CD4-positive, alpha-beta T cell treated with Interleukin-6 for 4 hours (primary cell): ENCODE measurements around the gene WLS.
"Not testable (repeated sequence)": the region's sequence is repeated elsewhere in the genome, so short reads cannot be mapped to it uniquely, and the experiment has no call there.

ENCODE experiments used
- DNase-seq: peaks from one replicate; pipeline ENCODE4 v3.0.0-alpha.2; 2020; ENCODE audit warnings: mixed read lengths

Gene WLS

GRCh38 chr1:68161672-68162071 lies 70.7 kb downstream of the WLS start:
- DNase-seq, result not testable (repeated sequence)

GRCh38 chr1:68160935-68161334 lies 71.4 kb downstream of the WLS start:
- DNase-seq, result not testable (repeated sequence)

- DNase-seq, result no peak
Measured at GRCh38 chr1:68160021-68160420, 72.3 kb downstream of the WLS start.

- DNase-seq, result no peak
Measured at GRCh38 chr1:68158837-68159236, 73.5 kb downstream of the WLS start.

GRCh38 chr1:68157416-68157815 lies 74.9 kb downstream of the WLS start:
- DNase-seq, result no peak

- no peak for DNase-seq
Measured at GRCh38 chr1:68151690-68152089, 80.6 kb downstream of the WLS start.

GRCh38 chr1:68149907-68150306 lies 82.4 kb downstream of the WLS start:
- DNase-seq, result no peak

- DNase-seq, result no peak
Measured at GRCh38 chr1:68149110-68149798, 83.1 kb downstream of the WLS start.

GRCh38 chr1:68148631-68149030 lies 83.7 kb downstream of the WLS start:
- no peak for DNase-seq

- DNase-seq, result no peak
Measured at GRCh38 chr1:68147534-68148171, 84.7 kb downstream of the WLS start.

GRCh38 chr1:68145418-68146126 lies 86.8 kb downstream of the WLS start:
- DNase-seq, result no peak

- no peak for DNase-seq
Measured at GRCh38 chr1:68144856-68145255, 87.5 kb downstream of the WLS start.

- DNase-seq, result no peak
Measured at GRCh38 chr1:68143633-68144032, 88.7 kb downstream of the WLS start.

GRCh38 chr1:68142461-68142860 lies 89.9 kb downstream of the WLS start:
- DNase-seq, result no peak

- no peak for DNase-seq
Measured at GRCh38 chr1:68142036-68142435, 90.3 kb downstream of the WLS start.

GRCh38 chr1:68141071-68142021 lies 91.0 kb downstream of the WLS start:
- no peak for DNase-seq

- DNase-seq, result no peak
Measured at GRCh38 chr1:68140536-68140935, 91.8 kb downstream of the WLS start.

GRCh38 chr1:68136187-68136586 lies 96.1 kb downstream of the WLS start:
- DNase-seq, result no peak

GRCh38 chr1:68132426-68133130 lies 99.7 kb downstream of the WLS start:
- no peak for DNase-seq

GRCh38 chr1:68131261-68131660 lies 101.1 kb downstream of the WLS start:
- no peak for DNase-seq

GRCh38 chr1:68129536-68130250 lies 102.6 kb downstream of the WLS start:
- no peak for DNase-seq

- DNase-seq, result no peak
Measured at GRCh38 chr1:68128820-68129219, 103.5 kb downstream of the WLS start.
